HuH-7.5 (cell line): ENCODE measurements around the gene GREM2.

Experiments used
- DNase-seq: peaks from one replicate; pipeline ENCODE4 v3.0.0; 2011; ENCODE audit warnings: low spot score

The GREM2 gene

DNA sequence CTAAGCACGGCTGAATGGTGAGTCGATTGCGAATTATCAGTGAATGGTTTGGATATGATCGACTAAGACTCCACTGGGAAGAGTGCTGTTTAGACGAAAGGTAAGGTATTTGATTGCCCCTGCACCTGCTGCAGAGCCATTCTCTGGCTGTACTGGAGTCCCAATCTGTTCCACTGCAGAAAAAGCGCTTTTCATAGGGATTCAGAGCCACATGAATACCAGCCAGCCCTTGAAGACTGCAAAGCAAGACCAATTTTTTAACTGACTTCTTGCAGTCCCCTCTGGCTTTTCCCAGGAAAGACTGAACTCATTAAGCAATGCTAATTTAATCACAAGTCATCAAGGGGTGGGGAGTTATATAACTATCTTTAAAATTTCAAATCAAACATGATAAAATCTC lies 1.3 kb downstream of the GREM2 start:
- no peak for DNase-seq

- no peak for DNase-seq
Measured at GRCh38 chr1:240609527-240610060, 2.4 kb downstream of the GREM2 start.

GRCh38 chr1:240608707-240609106 lies 3.2 kb downstream of the GREM2 start:
- no peak for DNase-seq

DNA sequence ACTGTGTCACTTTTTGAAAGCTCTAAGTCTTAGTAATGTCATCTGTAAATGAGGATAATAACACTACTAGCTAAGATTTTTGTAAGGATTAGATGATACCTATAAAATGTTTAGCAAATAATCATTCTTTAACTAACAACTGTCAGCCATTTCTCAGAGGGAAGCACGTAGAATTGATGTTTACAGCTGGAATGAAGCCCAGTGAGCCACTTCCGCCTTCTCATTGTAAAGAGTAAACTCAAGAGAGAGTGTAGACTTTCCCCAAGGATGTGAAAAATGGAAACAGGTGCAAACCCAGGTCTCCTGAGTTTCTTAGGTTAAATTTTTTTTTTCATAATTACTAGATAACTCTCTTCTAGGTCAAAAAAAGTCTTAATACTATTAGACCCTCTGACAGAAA lies 4.9 kb downstream of the GREM2 start:
- DNase-seq, result no peak

- DNase-seq, result no peak
Measured at GRCh38 chr1:240602189-240602588, 9.8 kb downstream of the GREM2 start.

DNA sequence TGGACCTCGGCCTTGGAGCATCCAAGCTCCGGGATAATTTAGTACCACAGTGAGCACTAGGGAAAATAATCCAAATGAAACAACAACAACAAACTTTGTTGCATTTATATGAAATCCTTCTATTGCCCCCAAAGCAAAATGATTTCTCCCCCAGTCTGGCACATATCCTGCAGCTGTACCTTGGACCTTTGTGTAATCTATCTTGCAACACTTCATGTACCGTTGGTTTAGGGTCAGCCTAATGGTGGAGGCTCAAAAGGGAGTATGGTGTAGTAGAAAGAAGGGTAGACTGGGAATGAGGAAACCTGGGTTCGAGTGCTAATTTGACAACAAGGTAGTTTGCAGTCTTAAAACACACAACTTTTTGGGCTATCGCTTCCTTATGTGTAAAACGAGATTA lies 12.1 kb downstream of the GREM2 start:
- no peak for DNase-seq

- no peak for DNase-seq
Measured at GRCh38 chr1:240599299-240599698, 12.7 kb downstream of the GREM2 start.

- DNase-seq, result no peak
Measured at GRCh38 chr1:240598216-240599001, 13.5 kb downstream of the GREM2 start.

DNA sequence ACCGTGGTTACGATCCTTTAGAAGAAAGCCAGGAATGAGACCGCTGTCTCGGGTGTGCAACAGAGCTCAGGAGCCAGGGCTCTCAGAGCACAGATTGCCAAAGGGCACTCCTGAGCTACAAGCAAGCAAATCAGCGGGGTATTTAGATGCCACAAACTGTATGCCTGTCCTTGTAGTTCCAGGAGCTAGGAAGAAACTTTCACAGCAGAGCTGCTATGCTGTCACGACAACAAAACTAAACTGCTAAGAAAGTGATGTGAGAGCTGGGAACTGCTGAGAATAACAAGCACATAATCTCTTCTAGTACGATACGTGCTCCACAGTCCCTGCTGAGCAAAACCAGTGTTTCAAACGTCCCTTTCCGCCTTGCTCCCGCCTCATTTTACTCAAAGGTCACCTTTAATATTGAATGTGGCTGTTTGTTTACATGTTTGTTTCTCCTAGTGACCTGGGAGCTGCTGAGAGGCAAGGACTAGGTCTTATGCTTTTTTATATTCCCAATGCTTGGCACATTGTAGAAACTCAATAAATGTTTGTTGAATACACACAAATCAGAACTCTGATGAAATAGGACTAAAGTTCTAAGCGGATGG lies 14.7 kb downstream of the GREM2 start:
- DNase-seq, result no peak

GRCh38 chr1:240595476-240595875 lies 16.5 kb downstream of the GREM2 start:
- no peak for DNase-seq

DNA sequence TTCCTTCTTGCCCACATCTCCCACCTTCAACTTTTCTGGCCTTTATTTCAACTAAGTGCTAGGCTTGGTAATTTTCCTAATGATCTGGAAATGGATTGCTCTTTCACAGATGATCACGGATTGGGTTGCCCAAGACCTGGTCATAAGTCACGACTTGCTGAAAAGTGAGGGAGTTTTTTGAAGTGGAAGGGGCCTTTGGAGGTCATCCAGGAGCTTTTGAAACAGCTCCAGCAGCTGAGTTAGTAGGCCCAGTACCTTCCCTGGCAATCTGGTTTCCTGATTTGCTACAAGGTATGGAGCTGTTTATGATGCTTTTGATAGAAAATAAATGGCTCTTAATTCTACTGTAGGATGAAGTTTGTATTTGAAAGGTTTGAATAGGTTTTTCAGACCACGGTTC lies 20.4 kb downstream of the GREM2 start:
- DNase-seq, result no peak

- DNase-seq, result no peak
Measured at GRCh38 chr1:240591078-240591477, 20.9 kb downstream of the GREM2 start.

- DNase-seq, result no peak
Measured at GRCh38 chr1:240589585-240590110, 22.3 kb downstream of the GREM2 start.

- no peak for DNase-seq
Measured at GRCh38 chr1:240586006-240586405, 25.9 kb downstream of the GREM2 start.

GRCh38 chr1:240582953-240583352 lies 29.0 kb downstream of the GREM2 start:
- DNase-seq, result no peak

GRCh38 chr1:240579511-240579910 lies 32.4 kb downstream of the GREM2 start:
- DNase-seq, result no peak

DNA sequence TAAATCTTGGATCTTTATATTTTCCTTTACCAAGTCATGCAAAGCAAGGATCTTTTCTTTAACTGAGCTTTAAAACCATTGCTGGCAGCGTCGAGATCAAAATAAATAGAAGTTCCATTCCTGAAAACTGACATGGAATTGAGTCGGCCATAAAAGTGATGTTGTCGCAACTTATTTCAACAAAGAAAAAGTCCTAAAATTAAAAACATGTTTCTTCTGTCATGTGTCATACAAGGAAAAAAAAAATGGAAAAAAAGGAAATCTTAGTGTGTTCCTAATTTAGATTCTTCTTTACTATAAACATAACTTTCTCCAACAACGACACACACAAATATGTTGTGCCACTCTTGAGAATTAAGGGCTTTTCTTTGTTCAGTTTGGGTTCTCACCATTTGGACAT lies 34.9 kb downstream of the GREM2 start:
- no peak for DNase-seq

DNA sequence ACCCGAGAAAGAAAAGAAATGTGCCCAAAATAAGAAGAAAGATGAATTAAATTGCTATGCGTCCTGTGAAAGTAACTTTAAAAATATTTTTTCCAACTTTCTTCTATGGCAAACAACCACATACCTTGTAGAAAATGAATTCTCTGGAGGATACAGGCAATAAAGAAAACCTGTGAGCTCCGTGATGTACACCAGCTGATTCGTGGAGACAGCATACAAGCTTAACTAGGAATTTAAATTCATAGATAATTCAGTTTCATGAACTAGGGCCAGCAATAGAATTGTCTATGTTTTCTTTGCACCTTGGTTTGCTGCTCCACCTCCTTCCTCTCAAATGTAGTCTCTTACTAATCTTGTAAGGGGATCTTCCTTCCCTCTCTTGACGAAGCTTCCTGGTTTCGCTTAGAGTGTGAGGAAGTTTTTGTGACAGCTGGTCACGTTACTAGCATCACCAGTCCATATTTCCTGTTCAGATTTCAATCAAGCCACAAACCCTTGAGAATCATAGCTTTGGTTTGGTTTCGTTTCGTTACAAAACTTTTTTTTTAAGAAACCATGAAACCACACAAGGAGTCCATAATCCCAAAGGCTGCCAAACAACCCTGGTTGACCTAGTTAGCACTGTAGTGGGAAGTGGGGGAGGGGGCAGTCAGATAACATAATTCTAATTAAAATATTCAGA lies 35.8 kb downstream of the GREM2 start:
- DNase-seq, result no peak

DNA sequence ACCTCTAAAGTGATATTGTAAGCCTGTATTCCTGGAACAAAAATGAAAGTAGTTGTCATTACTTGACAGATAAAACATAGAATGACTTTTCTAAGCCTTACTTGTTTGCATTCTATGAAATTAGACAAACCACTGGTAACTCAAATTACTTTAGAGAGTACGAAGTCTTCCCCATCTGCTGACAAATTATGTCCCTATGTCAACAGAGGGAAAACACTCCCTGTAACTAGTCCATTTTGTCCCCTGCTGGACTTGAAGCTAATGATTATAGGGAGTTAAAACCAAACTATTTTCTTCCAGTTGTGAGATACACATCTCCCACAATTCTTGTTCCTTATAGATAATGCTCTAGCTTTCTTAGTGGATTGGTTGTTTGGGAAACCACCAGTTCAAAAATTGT lies 39.6 kb downstream of the GREM2 start:
- no peak for DNase-seq

GRCh38 chr1:240571782-240572181 lies 40.2 kb downstream of the GREM2 start:
- DNase-seq, result no peak

DNA sequence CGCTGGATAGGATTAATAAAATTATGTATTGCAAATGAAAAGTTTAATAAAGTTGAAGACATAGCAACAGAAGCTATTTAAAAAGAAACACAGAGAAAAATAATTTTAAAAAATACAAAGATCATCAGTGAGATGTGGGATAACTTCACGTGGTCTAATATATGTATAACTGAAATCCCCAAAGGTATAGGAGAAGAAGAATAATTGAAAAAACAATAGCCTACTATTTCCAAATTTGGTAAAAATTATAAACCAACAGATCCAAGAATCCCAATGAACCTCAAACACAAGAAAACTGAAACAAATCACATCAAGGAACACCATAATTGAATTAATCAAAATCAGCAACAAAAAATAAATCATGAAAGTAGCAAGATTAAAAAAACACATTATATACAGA lies 44.9 kb downstream of the GREM2 start:
- no peak for DNase-seq

- no peak for DNase-seq
Measured at GRCh38 chr1:240562779-240563178, 49.2 kb downstream of the GREM2 start.

- DNase-seq, result no peak
Measured at GRCh38 chr1:240562111-240562590, 49.8 kb downstream of the GREM2 start.
